Measurements from ENCODE around the gene PCDHAC1.

Gene PCDHAC1

DNA sequence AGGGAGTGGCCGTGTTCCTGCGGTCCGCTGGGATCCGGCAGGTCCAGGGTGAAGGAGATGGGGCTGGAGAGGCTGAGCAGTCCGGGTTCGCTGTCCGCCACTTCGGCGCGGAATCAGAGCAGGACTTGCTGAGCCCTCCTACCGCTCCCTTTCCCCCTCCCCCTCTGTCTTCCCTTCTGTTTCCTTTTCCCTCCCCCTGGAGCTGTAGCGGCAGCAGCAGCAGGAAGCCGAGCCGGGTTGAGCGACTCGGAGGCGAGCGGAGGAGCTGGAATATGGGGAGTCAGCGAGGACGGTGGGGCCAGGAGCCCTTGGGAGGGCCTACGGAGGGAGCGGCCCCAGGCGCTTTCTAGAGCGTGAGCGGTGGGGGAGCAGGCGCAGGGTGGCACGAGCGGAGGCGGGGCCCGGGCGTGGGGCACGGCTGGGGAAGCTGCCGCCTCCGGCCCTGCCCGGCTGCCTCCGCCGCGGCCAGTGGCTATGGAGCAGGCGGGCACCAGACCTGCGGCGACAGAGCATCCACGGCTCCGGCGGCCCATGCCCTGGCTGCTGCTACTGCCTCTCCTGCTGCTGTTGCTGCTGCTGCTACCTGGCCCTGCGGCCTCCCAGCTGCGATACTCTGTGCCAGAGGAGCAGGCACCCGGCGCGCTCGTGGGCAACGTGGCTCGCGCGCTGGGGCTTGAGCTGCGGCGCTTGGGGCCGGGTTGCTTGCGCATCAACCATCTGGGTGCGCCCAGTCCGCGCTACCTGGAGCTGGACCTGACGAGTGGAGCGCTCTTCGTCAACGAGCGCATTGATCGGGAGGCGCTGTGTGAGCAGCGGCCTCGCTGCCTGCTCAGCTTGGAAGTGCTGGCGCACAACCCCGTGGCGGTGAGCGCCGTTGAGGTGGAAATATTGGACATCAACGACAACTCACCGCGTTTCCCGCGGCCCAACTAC, 40.5 kb downstream of the PCDHAC1 start, which contains the start of gene PCDHAC2:
Gene PCDHAC2, plus strand, starts transcription at position 184 of the 933 bp plus-strand sequence. Its CDS starts 291 bp downstream, at position 475.
- Histone ChIP-seq H3K9ac (no peak within 1 kb of the TSS), H3K9me3 (replicated peaks in 1 of 11) (peaks cover 17 to 27% (median 22%) of the 10 kb centered on the region in 11 experiments), H3K27ac (no peak within 1 kb of the TSS), H3K36me3 (no peaks in the 10 kb centered on the region), H3K4me3 (no peak within 1 kb of the TSS), H3K27me3 (no peaks in the 10 kb centered on the region), H4K20me1 (no peaks in the 10 kb centered on the region), H3K4me1 (no peaks in the 10 kb centered on the region), H3K4me2 (no peak within 1 kb of the TSS)
- TF ChIP-seq Cebpa-rat (IDR thresholded peaks at IDR 0.05) = no peak

- TF ChIP-seq Cebpa-rat (IDR thresholded peaks at IDR 0.05) = no peak
- H3K4me1 ChIP-seq = no peaks in the 10 kb centered on the region
- no peaks in the 10 kb centered on the region for H3K27me3 ChIP-seq
- no peaks in the 10 kb centered on the region for H3K36me3 ChIP-seq
- no peak overlapping the region for H3K4me2 ChIP-seq
- no peak overlapping the region for H3K4me3 ChIP-seq
- peaks cover 17 to 27% (median 22%) of the 10 kb centered on the region in 11 experiments for H3K9me3 ChIP-seq (replicated peaks in 1 of 11)
- H4K20me1 ChIP-seq = no peaks in the 10 kb centered on the region
- no peak overlapping the region for H3K27ac ChIP-seq
- no peak overlapping the region for H3K9ac ChIP-seq
Measured at GRCh38 chr5:140967226-140967893, 41.3 kb downstream of the PCDHAC1 start.

- Histone ChIP-seq H3K36me3 (peaks cover 0 to under 1% (median 0%) of the 10 kb centered on the region in 11 experiments; a peak in 1 of 22 replicates), H3K27me3 (no peaks in the 10 kb centered on the region), H3K4me2 (no peak overlapping the region), H3K9me3 (replicated peaks in 1 of 11) (peaks cover 17 to 30% (median 22%) of the 10 kb centered on the region in 11 experiments), H3K9ac (no peak overlapping the region), H3K4me1 (peaks cover 0 to 9% (median 0%) of the 10 kb centered on the region in 10 experiments; a peak in 1 of 20 replicates), H4K20me1 (no peaks in the 10 kb centered on the region), H3K27ac (no peak overlapping the region), H3K4me3 (no peak overlapping the region)
- TF ChIP-seq Cebpa-rat (IDR thresholded peaks at IDR 0.05) = no peak
Measured at GRCh38 chr5:140969880-140970279, 43.8 kb downstream of the PCDHAC1 start.

GRCh38 chr5:140973550-140973949, 47.5 kb downstream of the PCDHAC1 start:
- Histone ChIP-seq H3K9me3 (replicated peaks in 1 of 11) (peaks cover 0 to 32% (median 0%) of the 10 kb centered on the region in 11 experiments; a peak in 5 of 22 replicates), H3K36me3 (peaks cover 0 to 4% (median 0%) of the 10 kb centered on the region in 11 experiments; a peak in 1 of 22 replicates), H3K27ac (no peak overlapping the region), H3K27me3 (no peaks in the 10 kb centered on the region), H4K20me1 (no peaks in the 10 kb centered on the region), H3K4me3 (no peak overlapping the region), H3K9ac (no peak overlapping the region), H3K4me2 (no peak overlapping the region), H3K4me1 (peaks cover 0 to 31% (median 0%) of the 10 kb centered on the region in 10 experiments; a peak in 6 of 20 replicates)
- no peak for TF ChIP-seq Cebpa-rat (IDR thresholded peaks at IDR 0.05)

DNA sequence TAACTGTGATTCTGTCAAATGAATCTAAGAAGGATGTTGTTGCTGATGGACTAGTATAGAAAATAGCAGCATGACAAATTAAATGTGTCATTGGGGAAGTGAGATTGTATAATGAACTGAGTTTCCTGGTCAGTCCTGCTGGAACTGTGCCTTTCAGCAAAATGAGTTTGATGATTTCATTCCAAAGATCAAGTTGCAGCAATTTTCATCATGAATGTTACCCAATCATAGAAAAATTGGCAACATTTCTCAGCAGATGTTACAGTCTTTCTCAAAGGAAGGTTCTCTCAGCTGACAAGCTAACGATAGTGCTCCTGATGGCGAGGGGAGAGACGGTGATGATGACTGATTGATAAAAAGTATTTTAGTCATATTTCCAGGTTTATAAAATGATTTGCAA, 50.9 kb downstream of the PCDHAC1 start:
- Histone ChIP-seq H3K4me3 (no peak overlapping the region), H4K20me1 (no peaks in the 10 kb centered on the region), H3K27ac (peak overlapping the region in 4 of 11 experiments; percentile 69 to 94 (median 86); a peak in 8 of 22 replicates), H3K9ac (peak overlapping the region in 3 of 11 experiments; percentile 59 to 76 (median 74); a peak in 5 of 22 replicates), H3K27me3 (no peaks in the 10 kb centered on the region), H3K4me1 (peaks cover 0 to 40% (median 0%) of the 10 kb centered on the region in 10 experiments; a peak in 6 of 20 replicates), H3K4me2 (peak overlapping the region in 3 of 11 experiments; percentile 43 to 60 (median 47); a peak in 4 of 22 replicates), H3K36me3 (peaks cover 0 to 4% (median 0%) of the 10 kb centered on the region in 11 experiments; a peak in 1 of 22 replicates), H3K9me3 (replicated peaks in 1 of 11) (peaks cover 0 to 39% (median 0%) of the 10 kb centered on the region in 11 experiments; a peak in 5 of 22 replicates)
- TF ChIP-seq Cebpa-rat (IDR thresholded peaks at IDR 0.05) = peak in 4 of 11 experiments; percentile 59 to 97 (median 90); a peak in 9 of 22 replicates

DNA sequence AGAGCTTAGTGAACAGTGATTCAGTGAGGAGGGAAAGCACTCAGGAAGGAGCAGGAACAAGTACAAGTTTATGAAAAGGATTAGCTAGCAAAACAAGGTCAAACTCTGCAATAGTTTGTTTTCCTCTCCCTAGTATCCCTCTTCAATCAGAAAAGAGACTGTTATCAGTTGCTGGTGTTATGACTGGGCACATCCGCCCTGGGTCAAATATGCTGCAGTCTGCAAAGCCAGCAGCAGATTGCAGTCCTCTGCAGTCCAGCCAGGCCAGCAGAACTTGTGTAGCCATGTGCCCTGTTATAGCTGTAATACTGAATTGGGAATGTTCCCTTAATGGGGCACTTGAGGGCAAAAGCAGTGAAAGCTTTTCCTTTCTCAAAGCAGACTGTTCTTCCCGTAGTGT, 52.2 kb downstream of the PCDHAC1 start:
- Histone ChIP-seq H3K27ac (peak overlapping the region in 4 of 11 experiments; percentile 69 to 94 (median 86); a peak in 7 of 22 replicates), H4K20me1 (no peaks in the 10 kb centered on the region), H3K4me3 (no peak overlapping the region), H3K4me1 (peaks cover 0 to 37% (median 0%) of the 10 kb centered on the region in 10 experiments; a peak in 6 of 20 replicates), H3K9me3 (replicated peaks in 1 of 11) (peaks cover 0 to 39% (median 0%) of the 10 kb centered on the region in 11 experiments; a peak in 5 of 22 replicates), H3K36me3 (peaks cover 0 to 4% (median 0%) of the 10 kb centered on the region in 11 experiments; a peak in 1 of 22 replicates), H3K27me3 (no peaks in the 10 kb centered on the region), H3K4me2 (peak overlapping the region in 3 of 11 experiments; percentile 18 to 54 (median 34); a peak in 4 of 22 replicates), H3K9ac (peak overlapping the region in 3 of 11 experiments; percentile 25 to 76 (median 74); a peak in 5 of 22 replicates)
- no peak for TF ChIP-seq Cebpa-rat (IDR thresholded peaks at IDR 0.05)

DNA sequence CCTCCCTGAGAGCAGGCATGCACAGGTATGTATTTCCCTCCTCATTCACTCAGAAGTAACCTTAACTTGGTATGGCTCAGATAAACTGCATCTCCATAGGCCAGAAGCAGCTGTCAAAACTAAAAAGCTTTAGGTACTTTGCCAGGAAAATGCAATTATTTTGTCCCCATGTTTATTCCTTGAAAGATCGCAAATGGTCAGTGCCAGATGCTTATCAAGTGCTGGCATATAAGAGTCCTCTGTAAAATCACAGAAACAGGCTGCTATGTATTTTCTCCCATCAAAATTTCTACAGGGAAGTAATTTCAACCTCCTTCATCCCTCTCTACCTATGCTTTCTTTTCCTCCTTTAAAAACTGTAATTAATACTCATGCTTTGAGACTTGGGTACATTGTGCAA, 52.9 kb downstream of the PCDHAC1 start:
- peak overlapping the region in 2 of 11 experiments; percentile 34 to 54; a peak in 2 of 22 replicates for H3K4me2 ChIP-seq
- H3K4me1 ChIP-seq = peaks cover 0 to 34% (median 0%) of the 10 kb centered on the region in 10 experiments; a peak in 6 of 20 replicates
- no peak overlapping the region for H3K4me3 ChIP-seq
- H3K9me3 ChIP-seq (replicated peaks in 1 of 11) = peaks cover 0 to 39% (median 0%) of the 10 kb centered on the region in 11 experiments; a peak in 5 of 22 replicates
- no peaks in the 10 kb centered on the region for H4K20me1 ChIP-seq
- no peaks in the 10 kb centered on the region for H3K27me3 ChIP-seq
- H3K27ac ChIP-seq = peak overlapping the region in 3 of 11 experiments; percentile 82 to 94 (median 89); a peak in 5 of 22 replicates
- H3K9ac ChIP-seq = peak overlapping the region in 2 of 11 experiments; percentile 20 to 76; a peak in 1 of 22 replicates
- peaks cover 0 to 4% (median 0%) of the 10 kb centered on the region in 11 experiments; a peak in 1 of 22 replicates for H3K36me3 ChIP-seq
- no peak for TF ChIP-seq Cebpa-rat (IDR thresholded peaks at IDR 0.05)

Data from BLaER1 treated with 17β-estradiol and CSF1 and Interleukin-3, amounts not matched to agents 10 nM and 100 nM (cell line).